ENCODE data around the gene BCL6. TPM values are rescaled to one million over a fixed set of nuclear protein-coding genes. Genes with fewer than 3 reads are reported as not detected.

BCL6 gene
- total and polyA plus RNA-seq, 9 of the 15 experiments (the other 6 are each of a cell fraction or from before 2014, with no cell fraction given) = 0.08 to 3.5 (median 1.6) TPM

GRCh38 chr3:187706971-187707370, 38.3 kb downstream of the BCL6 start:
- H3K27ac ChIP-seq (ENCODE audit: extremely low read depth, low read depth, low read length) = no peak overlapping the region
- no peak overlapping the region for H3K4me3 ChIP-seq
- no peaks in the 10 kb centered on the region for H3K9me1 ChIP-seq (ENCODE audit: control insufficient read depth, insufficient read depth, low read length)
- H3K4me2 ChIP-seq (ENCODE audit: insufficient read depth, low read length) = no peak overlapping the region
- ATAC-seq (no peak), FAIRE-seq (no peak), DNase-seq (ENCODE audit: extremely low read depth in 1 of 4, low spot score in 3 of 4) (no peak)
- H3K9me3 ChIP-seq (replicated peaks; ENCODE audit: control insufficient read depth, insufficient read depth, low read depth, low read length) = no peaks in the 10 kb centered on the region
- TF ChIP-seq MTF1 (CRISPR knock-in tag; IDR thresholded peaks at IDR 0.05; ENCODE audit: borderline replicate concordance) = no peak
- TF ChIP-seq NFIC (IDR thresholded peaks at IDR 0.05) = 0 out of 2 replicates have a peak, but pooled peaks have one; percentile 15
- CTCF ChIA-PET (ENCODE audit: low intra/inter-chr PET ratio) = interaction anchor here (0.6 kb wide), 1 partner anchor 75 kb away, joined by 3 read pairs; no protein-coding TSS in a partner anchor
- BruUV-seq (replicated peaks) = no TSS peak
- WGBS (ENCODE audit: insufficient coverage, low coverage, missing lambda C conversion rate) = 0% methylated on average over 2 of the region's 2 CpGs
- H3K4me1 ChIP-seq (replicated peaks in 1 of 2; ENCODE audit: control insufficient read depth in 2 of 2, insufficient read depth in 2 of 2, low read length in 2 of 2) = no peaks in the 10 kb centered on the region
- no peak overlapping the region for H3K9ac ChIP-seq (ENCODE audit: insufficient read depth in 1 of 2, low read depth in 2 of 2, low read length in 2 of 2)
- no peaks in the 10 kb centered on the region for H3K79me2 ChIP-seq (ENCODE audit: control insufficient read depth, insufficient read depth, low read length)
- intact Hi-C loops (cut with micrococcal nuclease) = no loop called here
- no peak overlapping the region for H2AFZ ChIP-seq (ENCODE audit: low read depth, low read length)
- peaks cover 2 to 11% of the 10 kb centered on the region in 2 experiments; a peak in 3 of 5 replicates for H3K27me3 ChIP-seq (ENCODE audit: control insufficient read depth in 2 of 2, insufficient read depth in 2 of 2, low read length in 2 of 2)
- no peaks in the 10 kb centered on the region for H3K36me3 ChIP-seq (ENCODE audit: control insufficient read depth, insufficient read depth, low read length)
- POLR2A ChIA-PET = interaction anchor here (0.6 to 1.3 kb wide), 2 partner anchors 11 to 13 kb away, joined by 4 read pairs; no protein-coding TSS in a partner anchor
- in situ Hi-C loops (cut with MboI) = no loop called here
- no peaks in the 10 kb centered on the region for H4K20me1 ChIP-seq (replicated peaks; ENCODE audit: control insufficient read depth, insufficient read depth, low read length)

- ChIA-PET POLR2A (no interaction called here), CTCF (ENCODE audit: low intra/inter-chr PET ratio) (no interaction called here)
- Histone ChIP-seq H3K4me2 (ENCODE audit: insufficient read depth, low read length) (no peak overlapping the region), H3K4me1 (replicated peaks in 1 of 2; ENCODE audit: control insufficient read depth in 2 of 2, insufficient read depth in 2 of 2, low read length in 2 of 2) (no peaks in the 10 kb centered on the region), H3K4me3 (no peak overlapping the region), H2AFZ (ENCODE audit: low read depth, low read length) (no peak overlapping the region), H3K9me1 (ENCODE audit: control insufficient read depth, insufficient read depth, low read length) (no peaks in the 10 kb centered on the region), H3K27ac (ENCODE audit: extremely low read depth, low read depth, low read length) (no peak overlapping the region), H3K27me3 (ENCODE audit: control insufficient read depth in 2 of 2, insufficient read depth in 2 of 2, low read length in 2 of 2) (peaks cover 2 to 18% of the 10 kb centered on the region in 2 experiments; a peak in 3 of 5 replicates), H4K20me1 (replicated peaks; ENCODE audit: control insufficient read depth, insufficient read depth, low read length) (no peaks in the 10 kb centered on the region), H3K36me3 (ENCODE audit: control insufficient read depth, insufficient read depth, low read length) (no peaks in the 10 kb centered on the region), H3K9me3 (replicated peaks; ENCODE audit: control insufficient read depth, insufficient read depth, low read depth, low read length) (no peaks in the 10 kb centered on the region), H3K9ac (ENCODE audit: insufficient read depth in 1 of 2, low read depth in 2 of 2, low read length in 2 of 2) (no peak overlapping the region), H3K79me2 (ENCODE audit: control insufficient read depth, insufficient read depth, low read length) (no peaks in the 10 kb centered on the region)
- in situ Hi-C loops (cut with MboI) (no loop called here), intact Hi-C loops (cut with micrococcal nuclease) (no loop called here)
- no peak for ATAC-seq
- DNase-seq (ENCODE audit: extremely low read depth in 1 of 4, low spot score in 3 of 4) = no peak
- FAIRE-seq = no peak
- no TSS peak for BruUV-seq (replicated peaks)
- TF ChIP-seq KDM2B (CRISPR knock-in tag; IDR thresholded peaks at IDR 0.05) (no peak), CAMTA2 (CRISPR knock-in tag; conservative IDR thresholded peaks at IDR 0.05) (no peak), EWSR1 (IDR thresholded peaks at IDR 0.05; ENCODE audit: borderline replicate concordance, low read depth, partially characterized antibody) (no peak), NFIX (CRISPR knock-in tag; IDR thresholded peaks at IDR 0.05; ENCODE audit: low read depth) (no peak), IRF1 (CRISPR knock-in tag; IDR thresholded peaks at IDR 0.05; ENCODE audit: borderline replicate concordance) (no peak), HMG20B (CRISPR knock-in tag; IDR thresholded peaks at IDR 0.05) (no peak), JUNB (CRISPR knock-in tag; conservative IDR thresholded peaks at IDR 0.05) (no peak), HSF4 (CRISPR knock-in tag; IDR thresholded peaks at IDR 0.05; ENCODE audit: borderline replicate concordance) (no peak), ZNF23 (CRISPR knock-in tag; IDR thresholded peaks at IDR 0.05) (no peak)
Observed at GRCh38 chr3:187705164-187705563, 40.1 kb downstream of the BCL6 start.
